ENCODE measurements around the gene NDUFA12. TPM values are rescaled to one million over a fixed set of nuclear protein-coding genes. Genes with fewer than 3 reads are reported as not detected.

NDUFA12 gene
- total RNA-seq, 1 experiment from 2014 or later = 79.7 TPM

DNA sequence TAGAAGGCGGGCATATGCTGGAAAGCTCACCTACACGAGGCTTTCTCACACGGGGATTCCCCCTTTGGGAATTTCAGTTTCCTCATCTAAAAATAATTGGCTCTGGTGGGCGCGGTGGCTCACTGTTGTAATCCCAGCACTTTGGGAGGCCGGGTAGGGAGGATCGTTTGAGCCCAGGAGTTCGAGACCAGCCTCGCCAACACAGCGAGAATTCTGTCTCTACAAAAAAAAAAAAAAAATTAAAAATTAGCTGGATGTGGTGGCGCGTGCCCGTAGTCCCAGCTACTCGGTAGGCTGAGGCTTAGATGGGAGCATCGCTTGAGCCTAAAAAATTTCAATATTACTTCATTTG is 400 bp upstream of the NDUFA12 start:
- BruUV-seq (replicated peaks) = TSS peak; percentile 74
- Histone ChIP-seq H3K27me3 (ENCODE audit: insufficient read depth, low read length) (no peaks in the 10 kb centered on the region), H2AFZ (ENCODE audit: low read depth, low read length, poor library complexity, severe bottlenecking) (peak overlapping the region; percentile 85), H3K9ac (ENCODE audit: low read length) (peak overlapping the region; percentile 87), H3K9me3 (ENCODE audit: control insufficient read depth in 1 of 2, insufficient read depth in 1 of 2, low read depth in 1 of 2, low read length in 2 of 2) (no peaks in the 10 kb centered on the region; a peak in 1 of 4 replicates), H3K4me3 (replicated peaks in 1 of 2; ENCODE audit: low read depth in 1 of 2, low read length in 2 of 2) (peak overlapping the region; percentile 70 to 81), H3K4me2 (ENCODE audit: low read length) (peak overlapping the region; percentile 70), H4K20me1 (ENCODE audit: insufficient read depth) (no peaks in the 10 kb centered on the region), H3K79me2 (ENCODE audit: insufficient read depth, low read length) (peaks cover 45% of the 10 kb centered on the region), H3K36me3 (ENCODE audit: control insufficient read depth in 1 of 2, insufficient read depth in 2 of 2, low read length in 2 of 2) (0 out of 4 replicates have a peak, but pooled peaks cover 0 to 2% of the 10 kb centered on the region in 2 experiments), H3K9me2 (ENCODE audit: insufficient read depth) (no peaks in the 10 kb centered on the region), H3K27ac (ENCODE audit: low read depth, low read length) (peak overlapping the region; percentile 67; the same call in 1 of the 2 replicates), H3K4me1 (ENCODE audit: control insufficient read depth in 1 of 2, insufficient read depth in 2 of 2, low read length in 2 of 2) (peaks cover 4 to 11% of the 10 kb centered on the region in 2 experiments; a peak in 3 of 4 replicates)
- ChIA-PET RAD21 (ENCODE audit: low non-redundant PET in 1 of 2, low total read pairs in 2 of 2, uncharacterized antibody in 2 of 2, unreplicated experiment in 2 of 2) (no interaction called here), POLR2A (interaction anchor here (0.6 to 1.1 kb wide), 9 partner anchors 10 to 243 kb away, joined by 3 to 6 read pairs (median 3); no protein-coding TSS in a partner anchor), CTCF (no interaction called here)
- DNase-seq (ENCODE audit: low read depth, low spot score) (no peak), ATAC-seq (peak; percentile 39)
- intact Hi-C loops (cut with micrococcal nuclease) = no loop called here
- TF ChIP-seq YY1 (IDR thresholded peaks at IDR 0.05; ENCODE audit: extremely low read depth, insufficient replicate concordance, low read depth, low read length) (no peak), SIN3A (IDR thresholded peaks at IDR 0.05; ENCODE audit: low read depth) (no peak), ELF1 (IDR thresholded peaks at IDR 0.05; ENCODE audit: borderline replicate concordance, low read depth) (no peak)
- TF ChIP-seq, protein P1, sequence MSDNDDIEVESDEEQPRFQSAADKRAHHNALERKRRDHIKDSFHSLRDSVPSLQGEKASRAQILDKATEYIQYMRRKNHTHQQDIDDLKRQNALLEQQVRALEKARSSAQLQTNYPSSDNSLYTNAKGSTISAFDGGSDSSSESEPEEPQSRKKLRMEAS (IDR thresholded peaks at IDR 0.05) = peak; percentile 4; the same call in 1 of the 2 replicates

DNA sequence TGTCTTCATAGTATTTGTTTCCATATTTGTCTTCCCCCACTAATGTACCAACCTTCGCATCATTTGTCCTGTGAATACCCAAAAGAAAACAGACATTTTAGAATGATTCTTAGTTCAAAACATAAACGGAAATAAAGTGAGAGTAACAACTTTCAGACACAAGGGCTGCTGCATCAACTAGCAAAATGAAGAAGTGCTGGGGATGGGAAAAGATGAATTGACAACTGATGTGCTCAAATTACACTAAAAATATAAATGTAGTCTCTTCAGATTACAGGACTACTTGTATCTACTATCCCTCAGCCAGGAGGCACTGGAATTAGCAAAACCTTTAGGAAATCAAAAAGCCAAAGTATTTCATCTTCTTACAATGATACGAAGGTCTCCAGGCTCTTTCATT is 743 bp downstream of the NDUFA12 start:
- DNase-seq (ENCODE audit: low read depth, low spot score) = no peak
- Histone ChIP-seq H3K4me1 (ENCODE audit: control insufficient read depth in 1 of 2, insufficient read depth in 2 of 2, low read length in 2 of 2) (peaks cover 4 to 11% of the 10 kb centered on the region in 2 experiments; a peak in 3 of 4 replicates), H2AFZ (ENCODE audit: low read depth, low read length, poor library complexity, severe bottlenecking) (no peak overlapping the region), H3K36me3 (ENCODE audit: control insufficient read depth in 1 of 2, insufficient read depth in 2 of 2, low read length in 2 of 2) (0 out of 4 replicates have a peak, but pooled peaks cover 0 to 2% of the 10 kb centered on the region in 2 experiments), H3K9me3 (ENCODE audit: control insufficient read depth in 1 of 2, insufficient read depth in 1 of 2, low read depth in 1 of 2, low read length in 2 of 2) (no peaks in the 10 kb centered on the region; a peak in 1 of 4 replicates), H4K20me1 (ENCODE audit: insufficient read depth) (no peaks in the 10 kb centered on the region), H3K4me2 (ENCODE audit: low read length) (peak overlapping the region; percentile 70), H3K4me3 (replicated peaks in 1 of 2; ENCODE audit: low read depth in 1 of 2, low read length in 2 of 2) (peak overlapping the region; percentile 70 to 81), H3K9ac (ENCODE audit: low read length) (peak overlapping the region; percentile 87), H3K79me2 (ENCODE audit: insufficient read depth, low read length) (peaks cover 56% of the 10 kb centered on the region), H3K9me2 (ENCODE audit: insufficient read depth) (no peaks in the 10 kb centered on the region), H3K27me3 (ENCODE audit: insufficient read depth, low read length) (no peaks in the 10 kb centered on the region), H3K27ac (ENCODE audit: low read depth, low read length) (peak overlapping the region; percentile 67; the same call in 1 of the 2 replicates)
- BruUV-seq (replicated peaks) = no TSS peak
- intact Hi-C loops (cut with micrococcal nuclease) = no loop called here
- ChIA-PET RAD21 (ENCODE audit: low non-redundant PET in 1 of 2, low total read pairs in 2 of 2, uncharacterized antibody in 2 of 2, unreplicated experiment in 2 of 2) (no interaction called here), CTCF (no interaction called here), POLR2A (no interaction called here)
- no peak for TF ChIP-seq RAD21 (IDR thresholded peaks at IDR 0.05; ENCODE audit: low read depth)
- TF ChIP-seq SIN3A (IDR thresholded peaks at IDR 0.05; ENCODE audit: low read depth) = no peak
- TF ChIP-seq, protein P2, sequence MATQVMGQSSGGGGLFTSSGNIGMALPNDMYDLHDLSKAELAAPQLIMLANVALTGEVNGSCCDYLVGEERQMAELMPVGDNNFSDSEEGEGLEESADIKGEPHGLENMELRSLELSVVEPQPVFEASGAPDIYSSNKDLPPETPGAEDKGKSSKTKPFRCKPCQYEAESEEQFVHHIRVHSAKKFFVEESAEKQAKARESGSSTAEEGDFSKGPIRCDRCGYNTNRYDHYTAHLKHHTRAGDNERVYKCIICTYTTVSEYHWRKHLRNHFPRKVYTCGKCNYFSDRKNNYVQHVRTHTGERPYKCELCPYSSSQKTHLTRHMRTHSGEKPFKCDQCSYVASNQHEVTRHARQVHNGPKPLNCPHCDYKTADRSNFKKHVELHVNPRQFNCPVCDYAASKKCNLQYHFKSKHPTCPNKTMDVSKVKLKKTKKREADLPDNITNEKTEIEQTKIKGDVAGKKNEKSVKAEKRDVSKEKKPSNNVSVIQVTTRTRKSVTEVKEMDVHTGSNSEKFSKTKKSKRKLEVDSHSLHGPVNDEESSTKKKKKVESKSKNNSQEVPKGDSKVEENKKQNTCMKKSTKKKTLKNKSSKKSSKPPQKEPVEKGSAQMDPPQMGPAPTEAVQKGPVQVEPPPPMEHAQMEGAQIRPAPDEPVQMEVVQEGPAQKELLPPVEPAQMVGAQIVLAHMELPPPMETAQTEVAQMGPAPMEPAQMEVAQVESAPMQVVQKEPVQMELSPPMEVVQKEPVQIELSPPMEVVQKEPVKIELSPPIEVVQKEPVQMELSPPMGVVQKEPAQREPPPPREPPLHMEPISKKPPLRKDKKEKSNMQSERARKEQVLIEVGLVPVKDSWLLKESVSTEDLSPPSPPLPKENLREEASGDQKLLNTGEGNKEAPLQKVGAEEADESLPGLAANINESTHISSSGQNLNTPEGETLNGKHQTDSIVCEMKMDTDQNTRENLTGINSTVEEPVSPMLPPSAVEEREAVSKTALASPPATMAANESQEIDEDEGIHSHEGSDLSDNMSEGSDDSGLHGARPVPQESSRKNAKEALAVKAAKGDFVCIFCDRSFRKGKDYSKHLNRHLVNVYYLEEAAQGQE (IDR thresholded peaks at IDR 0.05; ENCODE audit: low read depth) = no peak
- TF ChIP-seq JUND (IDR thresholded peaks at IDR 0.05) = no peak
- no peak for TF ChIP-seq SRF (IDR thresholded peaks at IDR 0.05; ENCODE audit: low read depth)
- TF ChIP-seq, protein P1 (IDR thresholded peaks at IDR 0.05) = no peak
- no peak for TF ChIP-seq CEBPB (IDR thresholded peaks at IDR 0.05; ENCODE audit: low read depth)
- TF ChIP-seq, protein P3, sequence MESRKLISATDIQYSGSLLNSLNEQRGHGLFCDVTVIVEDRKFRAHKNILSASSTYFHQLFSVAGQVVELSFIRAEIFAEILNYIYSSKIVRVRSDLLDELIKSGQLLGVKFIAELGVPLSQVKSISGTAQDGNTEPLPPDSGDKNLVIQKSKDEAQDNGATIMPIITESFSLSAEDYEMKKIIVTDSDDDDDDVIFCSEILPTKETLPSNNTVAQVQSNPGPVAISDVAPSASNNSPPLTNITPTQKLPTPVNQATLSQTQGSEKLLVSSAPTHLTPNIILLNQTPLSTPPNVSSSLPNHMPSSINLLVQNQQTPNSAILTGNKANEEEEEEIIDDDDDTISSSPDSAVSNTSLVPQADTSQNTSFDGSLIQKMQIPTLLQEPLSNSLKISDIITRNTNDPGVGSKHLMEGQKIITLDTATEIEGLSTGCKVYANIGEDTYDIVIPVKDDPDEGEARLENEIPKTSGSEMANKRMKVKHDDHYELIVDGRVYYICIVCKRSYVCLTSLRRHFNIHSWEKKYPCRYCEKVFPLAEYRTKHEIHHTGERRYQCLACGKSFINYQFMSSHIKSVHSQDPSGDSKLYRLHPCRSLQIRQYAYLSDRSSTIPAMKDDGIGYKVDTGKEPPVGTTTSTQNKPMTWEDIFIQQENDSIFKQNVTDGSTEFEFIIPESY (IDR thresholded peaks at IDR 0.05; ENCODE audit: extremely low read depth, insufficient replicate concordance, low read length) = no peak
- no peak for TF ChIP-seq CBX3 (IDR thresholded peaks at IDR 0.05; ENCODE audit: low read depth)
- TF ChIP-seq ELF1 (IDR thresholded peaks at IDR 0.05; ENCODE audit: borderline replicate concordance, low read depth) = no peak
- TF ChIP-seq EGR1 (IDR thresholded peaks at IDR 0.05; ENCODE audit: low read depth) = no peak
- no peak for ATAC-seq

All from HCT116 (cell line).